Omental fat pad (tissue), 4 donors: Measurements from ENCODE around the gene HPS5. TPM values are rescaled to one million over a fixed set of nuclear protein-coding genes. Genes with fewer than 3 reads are reported as not detected.
"Not testable (repeated sequence)": the region's sequence is repeated elsewhere in the genome, so short reads cannot be mapped to it uniquely, and the experiment has no call there.

Source experiments
- ATAC-seq: fragments of 150-250 bp; one replicate; pipeline ENCODE4 v1.9.1; 2016; ENCODE audit warnings: mild to moderate bottlenecking, moderate library complexity; ENCODE audit not compliant: low FRiP score
- DNase-seq: peaks from one replicate; pipeline ENCODE4 v3.0.0-alpha.2; 2019; ENCODE audit warnings: low spot score
- CTCF ChIP-seq, 3 donors: fragments of 450-650 bp; IDR thresholded peaks; one replicate each; pipeline ENCODE4 v1.5.1; 2016 to 2017; ENCODE audit warnings: antibody characterized with exemption in 3 of 3, mild to moderate bottlenecking in 3 of 3, moderate library complexity in 2 of 3
- total RNA-seq, 4 donors: library from RNA; depleted of rRNA; stranded (reverse); fragments of >200 nt; gene quantifications; one replicate each; pipeline ENCODE4 v1.1.0, GENCODE V29; 2016

HPS5 gene
- total RNA-seq, 4 donors from 2014 or later = 23.0 to 66.0 (median 24.1) TPM

DNA sequence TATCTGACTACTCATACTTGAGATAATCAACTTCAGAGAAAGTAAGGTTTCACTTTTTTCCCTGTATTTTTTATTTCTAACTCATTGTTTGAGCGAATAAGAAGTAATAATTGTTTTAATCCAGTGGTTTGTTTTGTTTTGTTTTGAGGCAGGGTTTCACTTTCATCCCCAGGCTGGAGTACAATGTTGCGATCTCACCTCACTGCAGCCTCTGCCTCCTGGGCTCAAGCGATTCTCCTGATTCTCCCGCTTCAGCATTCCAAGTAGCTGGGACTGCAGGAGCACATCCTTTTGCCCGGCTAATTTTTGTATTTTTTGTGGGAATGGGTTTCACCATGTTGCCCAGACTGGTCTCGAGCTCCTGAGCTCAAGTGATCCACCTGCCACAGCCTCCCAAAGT, 9.0 kb upstream of the HPS5 start:
- DNase-seq = no peak
- ATAC-seq = no peak
- no peak for TF ChIP-seq CTCF (IDR thresholded peaks at IDR 0.05)

GRCh38 chr11:18329196-18329870, 7.4 kb upstream of the HPS5 start:
- no peak for TF ChIP-seq CTCF (IDR thresholded peaks at IDR 0.05)
- ATAC-seq (peak; percentile 83), DNase-seq (no peak)

- no peak for TF ChIP-seq CTCF (IDR thresholded peaks at IDR 0.05)
- ATAC-seq = no peak
Observed at GRCh38 chr11:18324381-18324780, 2.4 kb upstream of the HPS5 start.

DNA sequence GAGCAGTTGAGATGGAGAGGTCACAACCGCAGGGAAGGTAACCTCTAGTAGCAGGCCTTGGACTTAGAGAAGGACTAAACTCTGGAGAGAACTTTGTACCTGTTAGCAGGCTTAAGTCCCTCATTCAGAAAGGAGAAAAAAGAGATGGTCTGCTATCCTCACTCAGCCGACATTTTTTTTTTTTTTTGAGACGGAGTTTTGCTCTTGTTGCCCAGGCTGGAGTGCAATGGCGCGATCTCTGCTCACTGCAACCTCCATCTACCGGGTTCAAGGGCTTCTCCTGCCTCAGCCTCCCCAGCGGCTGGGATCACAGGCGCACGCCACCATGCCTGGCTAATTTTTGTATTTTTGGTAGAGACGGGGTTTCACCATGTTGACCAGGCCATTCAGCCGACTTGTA, 1.9 kb upstream of the HPS5 start:
- not testable (repeated sequence) for ATAC-seq

More at GRCh38 chr11:18324381-18324780, 2.4 kb upstream of the HPS5 start:
- no peak for DNase-seq

GRCh38 chr11:18322818-18323570, 1.1 kb upstream of the HPS5 start:
- TF ChIP-seq CTCF (IDR thresholded peaks at IDR 0.05) = no peak
- DNase-seq (no peak), ATAC-seq (no peak)

More for the DNA sequence above, 1.9 kb upstream of the HPS5 start:
- not testable (repeated sequence) for DNase-seq

DNA sequence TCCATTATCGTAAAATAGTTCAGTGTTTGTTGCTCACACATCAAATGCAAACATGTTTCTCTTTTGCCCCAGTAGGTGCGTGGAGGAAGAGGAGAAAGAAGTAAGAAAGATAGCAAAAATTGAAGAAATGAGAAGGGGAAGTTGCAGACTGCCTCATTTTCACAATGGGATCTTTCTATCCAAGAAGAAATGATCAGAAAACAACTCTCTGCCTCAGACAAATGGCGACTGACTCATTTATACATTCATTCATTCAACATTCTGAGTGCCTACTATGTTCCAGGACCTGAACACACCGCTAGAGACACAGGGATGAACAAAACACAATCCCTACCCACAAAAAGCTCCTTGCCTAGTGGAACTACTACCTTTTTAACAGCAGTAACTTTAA, 367 bp downstream of the HPS5 start:
- peak; percentile 37 for ATAC-seq
- no peak for DNase-seq
- no peak for TF ChIP-seq CTCF (IDR thresholded peaks at IDR 0.05)

- no peak for TF ChIP-seq CTCF (IDR thresholded peaks at IDR 0.05)
- ATAC-seq = no peak
- DNase-seq = no peak
Observed at GRCh38 chr11:18320617-18321016, 1.3 kb downstream of the HPS5 start.
